H9 (cell line): ENCODE data around the gene NEDD4L. TPM values are rescaled to one million over a fixed set of nuclear protein-coding genes. Genes with fewer than 3 reads are reported as not detected.

Experiments used
- DNase-seq: peaks from one replicate; pipeline ENCODE4 v3.0.0-alpha.2; 2017
- H2AFZ ChIP-seq: one replicate; pipeline ENCODE4 v1.6.1; 2013; ENCODE audit warnings: mild to moderate bottlenecking, low read length, control low read depth, moderate library complexity
- H2AK5ac ChIP-seq: 2 replicates; pipeline ENCODE4 v1.6.1; 2013; ENCODE audit warnings: low read length, control low read depth, mixed read lengths; ENCODE audit not compliant: insufficient read length
- H2BK120ac ChIP-seq: one replicate; pipeline ENCODE4 v1.6.1; 2013; ENCODE audit warnings: low read depth, mild to moderate bottlenecking, low read length, control low read depth, inconsistent platforms; ENCODE audit not compliant: poor library complexity, severe bottlenecking
- H2BK12ac ChIP-seq: 2 replicates; pipeline ENCODE4 v1.6.1; 2013; ENCODE audit warnings: low read length, control low read depth, mixed read lengths, low read depth; ENCODE audit not compliant: insufficient read length
- H2BK15ac ChIP-seq: 2 replicates; pipeline ENCODE4 v1.6.1; 2013; ENCODE audit warnings: low read depth, low read length, control low read depth
- H2BK20ac ChIP-seq: one replicate; pipeline ENCODE4 v1.6.1; 2013; ENCODE audit warnings: low read depth, mild to moderate bottlenecking, low read length, control low read depth, inconsistent platforms; ENCODE audit not compliant: poor library complexity, severe bottlenecking
- H2BK5ac ChIP-seq: 2 replicates; pipeline ENCODE4 v1.6.1; 2013; ENCODE audit warnings: low read length, control low read depth, mixed read lengths; ENCODE audit not compliant: insufficient read length
- H3K14ac ChIP-seq: 2 replicates; pipeline ENCODE4 v1.6.1; 2013; ENCODE audit warnings: low read length, control low read depth; ENCODE audit not compliant: insufficient read depth
- H3K18ac ChIP-seq: 2 replicates; pipeline ENCODE4 v1.6.1; 2013; ENCODE audit warnings: low read depth, mild to moderate bottlenecking, mixed read lengths, low read length, control low read depth; ENCODE audit not compliant: insufficient read length
- H3K23ac ChIP-seq: 2 replicates; pipeline ENCODE4 v1.6.1; 2013; ENCODE audit warnings: low read length, control low read depth, mixed read lengths, low read depth; ENCODE audit not compliant: insufficient read length
- H3K23me2 ChIP-seq: 2 replicates; pipeline ENCODE4 v1.6.1; 2013; ENCODE audit warnings: low read depth, mild to moderate bottlenecking, mixed read lengths, low read length, control low read depth; ENCODE audit not compliant: insufficient read length, poor library complexity, severe bottlenecking
- H3K27ac ChIP-seq: 2 replicates; pipeline ENCODE4 v1.5.1; 2013; ENCODE audit warnings: low read length, control low read depth, mixed read lengths, low read depth; ENCODE audit not compliant: insufficient read length
- H3K27me3 ChIP-seq: 2 replicates; pipeline ENCODE4 v1.6.1; 2013; ENCODE audit warnings: low read length, control low read depth, inconsistent platforms; ENCODE audit not compliant: insufficient read depth
- H3K4ac ChIP-seq: 2 replicates; pipeline ENCODE4 v1.6.1; 2013; ENCODE audit warnings: low read depth, mild to moderate bottlenecking, control low read depth, inconsistent platforms, low read length, moderate library complexity
- H3K4me1 ChIP-seq: 2 replicates; pipeline ENCODE4 v1.6.1; 2013; ENCODE audit warnings: low read length, control low read depth, inconsistent platforms; ENCODE audit not compliant: insufficient read depth
- H3K4me2 ChIP-seq: 2 replicates; pipeline ENCODE4 v1.6.1; 2013; ENCODE audit warnings: low read length, control low read depth, mixed read lengths; ENCODE audit not compliant: insufficient read length, insufficient read depth
- H3K56ac ChIP-seq: 2 replicates; pipeline ENCODE4 v1.6.1; 2013; ENCODE audit warnings: low read depth, mild to moderate bottlenecking, mixed read lengths, low read length, control low read depth; ENCODE audit not compliant: insufficient read length
- H3K79me1 ChIP-seq: 2 replicates; pipeline ENCODE4 v1.6.1; 2013; ENCODE audit warnings: low read depth, mild to moderate bottlenecking, moderate library complexity, low read length, control low read depth, inconsistent platforms; ENCODE audit not compliant: insufficient read depth, poor library complexity, severe bottlenecking
- H3K79me2 ChIP-seq: 2 replicates; pipeline ENCODE4 v1.6.1; 2013; ENCODE audit warnings: low read length, control low read depth, inconsistent platforms; ENCODE audit not compliant: insufficient read depth
- H3K9ac ChIP-seq: 2 replicates; pipeline ENCODE4 v1.6.1; 2013; ENCODE audit warnings: low read length, control low read depth, mixed read lengths; ENCODE audit not compliant: insufficient read length; ENCODE audit errors: extremely low read depth
- H3K9me3 ChIP-seq: one replicate; pipeline ENCODE4 v1.6.1; 2013; ENCODE audit warnings: low read depth, low read length, inconsistent platforms; ENCODE audit not compliant: control insufficient read depth
- H3T11ph ChIP-seq: one replicate; pipeline ENCODE4 v1.6.1; 2013; ENCODE audit warnings: mild to moderate bottlenecking, low read length, control low read depth, inconsistent platforms
- H4K20me1 ChIP-seq: one replicate; pipeline ENCODE4 v1.6.1; 2013; ENCODE audit not compliant: control insufficient read depth, insufficient read length, insufficient read depth
- H4K5ac ChIP-seq: 2 replicates; pipeline ENCODE4 v1.6.1; 2013; ENCODE audit warnings: low read depth, mild to moderate bottlenecking, mixed read lengths, low read length, control low read depth; ENCODE audit not compliant: insufficient read length
- H4K8ac ChIP-seq: replicated peaks from 2 replicates; pipeline ENCODE4 v1.6.1; 2013; ENCODE audit warnings: low read length, control low read depth, mixed read lengths, low read depth; ENCODE audit not compliant: insufficient read length
- H4K91ac ChIP-seq: 2 replicates; pipeline ENCODE4 v1.6.1; 2013; ENCODE audit warnings: low read depth, mild to moderate bottlenecking, moderate library complexity, mixed read lengths, low read length, control low read depth; ENCODE audit not compliant: insufficient read length
- H3K27ac Mint-ChIP-seq, 3 experiments: 2 replicates in 2 of 3; 3 replicates in 1 of 3; pipeline ENCODE4 v1.8.0; 2020 to 2021; ENCODE audit warnings: mixed read lengths in 3 of 3, mild to moderate bottlenecking in 1 of 3, moderate library complexity in 1 of 3
- H3K27me3 Mint-ChIP-seq: 2 replicates; pipeline ENCODE4 v1.8.0; 2021; ENCODE audit warnings: low read depth, mild to moderate bottlenecking, moderate library complexity, mixed read lengths
- H3K36me3 Mint-ChIP-seq, 3 experiments: 2 replicates in 2 of 3; 3 replicates in 1 of 3; pipeline ENCODE4 v1.8.0; 2020 to 2021; ENCODE audit warnings: low read depth in 3 of 3, mixed read lengths in 3 of 3; ENCODE audit not compliant: insufficient read depth in 1 of 3
- H3K4me1 Mint-ChIP-seq, 2 experiments: 2 replicates each; pipeline ENCODE4 v1.8.0; 2020; ENCODE audit warnings: mixed read lengths in 2 of 2
- H3K4me3 Mint-ChIP-seq, 2 experiments: 2 replicates in 1 of 2; 3 replicates in 1 of 2; pipeline ENCODE4 v1.8.0; 2020 to 2021; ENCODE audit warnings: mild to moderate bottlenecking in 2 of 2, mixed read lengths in 2 of 2, moderate library complexity in 1 of 2
- H3K9me3 Mint-ChIP-seq, 2 experiments: 2 replicates in 1 of 2; 3 replicates in 1 of 2; pipeline ENCODE4 v1.8.0; 2020; ENCODE audit warnings: mild to moderate bottlenecking in 2 of 2, mixed read lengths in 2 of 2, moderate library complexity in 1 of 2
- CTCF ChIP-seq: fragments of 200-600 bp; sonication (generic); conservative IDR thresholded peaks from 3 replicates; pipeline ENCODE4 v1.8.0; 2021; ENCODE audit warnings: antibody characterized with exemption, mild to moderate bottlenecking
- WGBS: extraction: QIAGEN DNeasy Blood & Tissue Kit; methylation state at CpG from one replicate; pipeline ENCODE4 v1.1.7; 2013; ENCODE audit warnings: missing lambda C conversion rate, low lambda C conversion rate, mixed read lengths; ENCODE audit not compliant: insufficient read length; ENCODE audit errors: extremely low coverage; 5-methylcytosine and 5-hydroxymethylcytosine counted together
- total RNA-seq: library from RNA; stranded (reverse); gene quantifications from 2 replicates; pipeline ENCODE4 v1.2.1, GENCODE V29; 2021

NEDD4L gene
- total RNA-seq, 1 experiment from 2014 or later: 76.3 TPM

- Histone ChIP-seq H3K14ac (no peak overlapping the region), H3K4me2 (no peak overlapping the region), H3T11ph (no peak overlapping the region), H3K27me3 (no peaks in the 10 kb centered on the region), H3K4me1 (no peaks in the 10 kb centered on the region), H4K20me1 (no peaks in the 10 kb centered on the region), H3K56ac (no peak overlapping the region), H3K18ac (no peak overlapping the region), H4K5ac (no peak overlapping the region), H2BK12ac (no peak overlapping the region), H3K27ac (no peak overlapping the region), H2BK15ac (no peak overlapping the region), H3K9me3 (no peaks in the 10 kb centered on the region), H3K9ac (no peak overlapping the region), H4K91ac (no peak overlapping the region), H3K4ac (no peak overlapping the region), H2AFZ (no peak overlapping the region), H3K79me2 (peaks cover 1% of the 10 kb centered on the region; the same call in 1 of the 2 replicates), H3K79me1 (no peaks in the 10 kb centered on the region), H2BK20ac (no peak overlapping the region), H2AK5ac (no peak overlapping the region), H2BK120ac (no peak overlapping the region), H3K23ac (no peak overlapping the region), H3K23me2 (no peaks in the 10 kb centered on the region), H2BK5ac (no peak overlapping the region), H4K8ac (no peak overlapping the region)
- Mint-ChIP-seq H3K27ac (0 out of 7 replicates have a peak overlapping the region, but pooled peaks of 2 of the 3 experiments have one; percentile 9 to 36), H3K4me1 (peaks cover 11 to 15% of the 10 kb centered on the region in 2 experiments), H3K36me3 (peaks cover 0 to 7% (median 5%) of the 10 kb centered on the region in 3 experiments; a peak in 3 of 7 replicates), H3K9me3 (no peaks in the 10 kb centered on the region), H3K27me3 (no peaks in the 10 kb centered on the region), H3K4me3 (no peak overlapping the region)
- DNase-seq: no peak
- no peak for TF ChIP-seq CTCF
- WGBS: no CpG with 5 or more reads among the region's 6 CpGs
These were observed 118.1 kb downstream of the NEDD4L start for GRCh38 chr18:58162127-58162526.
